GM21367 (cell line): ENCODE measurements around the gene ECD.

Source experiments
- ATAC-seq: cut with Tn5 transposase; IDR thresholded peaks from one replicate; pipeline ENCODE4 v1.9.1; 2021; ENCODE audit not compliant: unreplicated experiment

The ECD gene

GRCh38 chr10:73099141-73099540 lies 68.7 kb downstream of the ECD start:
- no peak for ATAC-seq

GRCh38 chr10:73097305-73097670 lies 70.5 kb downstream of the ECD start:
- ATAC-seq: no peak

- peak; percentile 78 for ATAC-seq
These were observed 71.1 kb downstream of the ECD start, which contains the start of gene P4HA1 for GRCh38 chr10:73096449-73097304. Gene P4HA1 (minus strand): TSS chr10:73096866. CDS start chr10:73074883, 21,983 bp downstream.

- peak; percentile 22 for ATAC-seq
These were observed 71.8 kb downstream of the ECD start for GRCh38 chr10:73096041-73096448.

GRCh38 chr10:73095481-73096021 lies 72.3 kb downstream of the ECD start:
- no peak for ATAC-seq

GRCh38 chr10:73094986-73095480 lies 72.8 kb downstream of the ECD start:
- no peak for ATAC-seq

- ATAC-seq: no peak
These were observed 73.6 kb downstream of the ECD start for GRCh38 chr10:73093922-73094850.

GRCh38 chr10:73092830-73093229 lies 75.0 kb downstream of the ECD start:
- ATAC-seq: no peak

GRCh38 chr10:73088304-73088703 lies 79.5 kb downstream of the ECD start:
- ATAC-seq: no peak

GRCh38 chr10:73086816-73087215 lies 81.0 kb downstream of the ECD start:
- ATAC-seq: no peak

- ATAC-seq: no peak
These were observed 83.6 kb downstream of the ECD start for GRCh38 chr10:73084209-73084608.
